B cell (primary cell): Measurements from ENCODE around the gene SLC23A3. TPM values are rescaled to one million over a fixed set of nuclear protein-coding genes. Genes with fewer than 3 reads are reported as not detected.

Source experiments
- ATAC-seq: fragments of 200-7000 bp; cut with Tn5 transposase; one replicate; pipeline ENCODE4 v1.10.0; 2021; ENCODE audit warnings: low read depth, mild to moderate bottlenecking, moderate number of reproducible peaks, moderate library complexity
- CTCF ChIA-PET: fragments of 350-600 bp; sonication (Branson Sonifier 250); formaldehyde crosslinking; loops from one replicate; lab custom pipeline; 2021; ENCODE audit warnings: antibody characterized with exemption, inconsistent platforms; lab: Charles Lee
- POLR2A ChIA-PET: fragments of 350-600 bp; sonication (Branson Sonifier 250); formaldehyde crosslinking; loops from one replicate; lab custom pipeline; 2021; ENCODE audit warnings: antibody characterized with exemption; lab: Charles Lee
- DNase-seq: peaks from one replicate; pipeline ENCODE4 v3.0.0; 2013
- H2AFZ ChIP-seq: 2 replicates; pipeline ENCODE4 v1.6.1; 2012; ENCODE audit warnings: mild to moderate bottlenecking, low read depth, low read length; ENCODE audit not compliant: insufficient read depth, poor library complexity, severe bottlenecking
- H3K27ac ChIP-seq, 2 donors: 1 replicate in 1 of 2; 2 replicates in 1 of 2; pipeline ENCODE4 v1.5.1; 2012 to 2013; ENCODE audit warnings: low read length in 2 of 2, mild to moderate bottlenecking in 2 of 2, moderate library complexity in 1 of 2
- H3K27me3 ChIP-seq, 4 experiments: fragments of 200-600 bp in 1 of 4; sonication (generic) in 1 of 4; replicated peaks in 1 of 4; 1 replicate in 2 of 4; 2 replicates in 2 of 4; pipeline versions ENCODE4 v1.6.1 to v1.7.0; 2013 to 2016; ENCODE audit warnings: low read length in 3 of 4, mild to moderate bottlenecking in 2 of 4, mixed read lengths in 1 of 4, moderate library complexity in 1 of 4; ENCODE audit not compliant: insufficient read depth in 4 of 4, control insufficient read depth in 3 of 4; ENCODE audit errors: control extremely low read depth in 1 of 4
- H3K36me3 ChIP-seq, 2 experiments: replicated peaks in 1 of 2; 1 replicate in 1 of 2; 2 replicates in 1 of 2; pipeline versions ENCODE4 v1.6.1 to v1.7.1; 2013; ENCODE audit warnings: low read length in 1 of 2; ENCODE audit not compliant: insufficient read depth in 2 of 2, control insufficient read depth in 1 of 2; ENCODE audit errors: control extremely low read depth in 1 of 2, extremely low read depth in 1 of 2
- H3K4me1 ChIP-seq, 2 donors: fragments of 200-600 bp in 1 of 2; sonication (generic) in 1 of 2; 1 replicate in 1 of 2; 2 replicates in 1 of 2; pipeline versions ENCODE4 v1.5.1 to v1.6.1; 2013 to 2017; ENCODE audit warnings: low read length in 2 of 2; ENCODE audit not compliant: control insufficient read depth in 2 of 2, insufficient read depth in 2 of 2
- H3K4me2 ChIP-seq: replicated peaks from 2 replicates; pipeline ENCODE3; 2012; ENCODE audit warnings: mild to moderate bottlenecking, low read depth, low read length; ENCODE audit not compliant: poor library complexity, severe bottlenecking
- H3K4me3 ChIP-seq, 5 experiments: fragments of 200-600 bp in 1 of 5; sonication (generic) in 1 of 5; 1 replicate in 3 of 5; 2 replicates in 2 of 5; pipeline versions ENCODE4 v1.5.1 to v1.7.0; 2011 to 2016; ENCODE audit warnings: low read length in 4 of 5, mild to moderate bottlenecking in 4 of 5, low read depth in 2 of 5, control low read depth in 1 of 5, moderate library complexity in 1 of 5; ENCODE audit not compliant: insufficient read depth in 1 of 5; ENCODE audit errors: control extremely low read depth in 1 of 5, extremely low read depth in 1 of 5
- H3K79me2 ChIP-seq: fragments of 200-600 bp; sonication (generic); one replicate; pipeline ENCODE4 v1.6.0; 2016; ENCODE audit warnings: low read length; ENCODE audit not compliant: control insufficient read depth, insufficient read depth
- H3K9ac ChIP-seq: fragments of 200-600 bp; sonication (generic); 2 replicates; pipeline ENCODE4 v1.6.1; 2017; ENCODE audit warnings: mild to moderate bottlenecking, low read length, moderate library complexity
- H3K9me3 ChIP-seq, 3 donors: one replicate each; pipeline versions ENCODE4 v1.6.1 to v1.7.1; 2013; ENCODE audit warnings: low read length in 2 of 3; ENCODE audit not compliant: control insufficient read depth in 2 of 3, insufficient read depth in 1 of 3; ENCODE audit errors: control extremely low read depth in 1 of 3
- H4K20me1 ChIP-seq: 2 replicates; pipeline ENCODE4 v1.6.0; 2012; ENCODE audit warnings: mild to moderate bottlenecking, low read length; ENCODE audit not compliant: insufficient read depth, control insufficient read depth, poor library complexity, severe bottlenecking
- H3K27ac Mint-ChIP-seq: one replicate; pipeline ENCODE4 v1.8.0; 2021; ENCODE audit warnings: mixed read lengths
- H3K27me3 Mint-ChIP-seq: one replicate; pipeline ENCODE4 v1.8.0; 2021; ENCODE audit warnings: mixed read lengths
- H3K4me1 Mint-ChIP-seq: one replicate; pipeline ENCODE4 v1.8.0; 2021; ENCODE audit warnings: mixed read lengths
- H3K4me3 Mint-ChIP-seq: one replicate; pipeline ENCODE4 v1.8.0; 2021; ENCODE audit warnings: mixed read lengths
- H3K9me3 Mint-ChIP-seq: one replicate; pipeline ENCODE4 v1.8.0; 2022; ENCODE audit warnings: mixed read lengths; ENCODE audit not compliant: insufficient read depth
- CTCF ChIP-seq: fragments of 200-600 bp; IDR thresholded peaks from one replicate; pipeline ENCODE4 v1.8.0; 2022; ENCODE audit warnings: antibody characterized with exemption, mild to moderate bottlenecking
- EZH2 ChIP-seq: IDR thresholded peaks from 2 replicates; pipeline ENCODE4 v1.6.1; 2012; ENCODE audit warnings: borderline replicate concordance, low read depth, mild to moderate bottlenecking, moderate library complexity, low read length; ENCODE audit not compliant: insufficient read depth, poor library complexity, severe bottlenecking
- WGBS: methylation state at CpG from one replicate; pipeline ENCODE4 v1.1.5; 2013; ENCODE audit warnings: missing lambda C conversion rate; ENCODE audit not compliant: insufficient coverage; 5-methylcytosine and 5-hydroxymethylcytosine counted together
- intact Hi-C: fragments of 100-400 bp; cut with micrococcal nuclease; formaldehyde crosslinking; loops from one replicate; pipeline ENCODE4 v1.10.0; 2022
- polyA plus RNA-seq: library from polyadenylated mRNA; depleted of rRNA; stranded (reverse); fragments of >200 nt; gene quantifications from 2 replicates; pipeline ENCODE4 v1.2.3, GENCODE V29; 2012
- total RNA-seq, 2 donors: library from RNA; stranded (reverse); fragments of 120-200 nt in 1 of 2; gene quantifications; 1 replicate in 1 of 2; 2 replicates in 1 of 2; pipeline versions ENCODE4 v1.2.3 to v1.2.4, GENCODE V29; 2013 to 2022

Gene SLC23A3
- total and polyA plus RNA-seq, 2 donors (not counting 1 experiment from before 2014, with no cell fraction given), result 2.4 to 15.2 TPM

DNA sequence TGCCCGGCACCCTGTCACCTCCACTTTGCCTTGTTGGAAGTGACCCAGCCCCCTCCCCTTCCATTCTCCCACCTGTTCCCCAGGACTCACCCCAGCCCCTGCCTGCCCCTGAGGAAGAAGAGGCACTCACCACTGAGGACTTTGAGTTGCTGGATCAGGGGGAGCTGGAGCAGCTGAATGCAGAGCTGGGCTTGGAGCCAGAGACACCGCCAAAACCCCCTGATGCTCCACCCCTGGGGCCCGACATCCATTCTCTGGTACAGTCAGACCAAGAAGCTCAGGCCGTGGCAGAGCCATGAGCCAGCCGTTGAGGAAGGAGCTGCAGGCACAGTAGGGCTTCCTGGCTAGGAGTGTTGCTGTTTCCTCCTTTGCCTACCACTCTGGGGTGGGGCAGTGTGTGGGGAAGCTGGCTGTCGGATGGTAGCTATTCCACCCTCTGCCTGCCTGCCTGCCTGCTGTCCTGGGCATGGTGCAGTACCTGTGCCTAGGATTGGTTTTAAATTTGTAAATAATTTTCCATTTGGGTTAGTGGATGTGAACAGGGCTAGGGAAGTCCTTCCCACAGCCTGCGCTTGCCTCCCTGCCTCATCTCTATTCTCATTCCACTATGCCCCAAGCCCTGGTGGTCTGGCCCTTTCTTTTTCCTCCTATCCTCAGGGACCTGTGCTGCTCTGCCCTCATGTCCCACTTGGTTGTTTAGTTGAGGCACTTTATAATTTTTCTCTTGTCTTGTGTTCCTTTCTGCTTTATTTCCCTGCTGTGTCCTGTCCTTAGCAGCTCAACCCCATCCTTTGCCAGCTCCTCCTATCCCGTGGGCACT lies 12.7 kb upstream of the SLC23A3 start:
- CTCF ChIA-PET, result interaction anchor here (1.4 to 1.6 kb wide), 2 partner anchors 11 kb away, joined by 3 to 6 read pairs; no protein-coding TSS in a partner anchor
- DNase-seq (no peak), ATAC-seq (no peak)
- no peak overlapping the region for H3K4me2 ChIP-seq
- no peak overlapping the region for H3K4me3 Mint-ChIP-seq
- H3K9me3 Mint-ChIP-seq, result no peaks in the 10 kb centered on the region
- peaks cover 37% of the 10 kb centered on the region for H4K20me1 ChIP-seq
- POLR2A ChIA-PET, result no interaction called here
- no peak overlapping the region for H2AFZ ChIP-seq
- H3K9ac ChIP-seq, result no peak overlapping the region
- no peaks in the 10 kb centered on the region for H3K27me3 ChIP-seq
- peaks cover 18 to 28% of the 10 kb centered on the region in 2 donors for H3K4me1 ChIP-seq
- H3K4me3 ChIP-seq, result no peak overlapping the region
- peaks cover 2 to 53% of the 10 kb centered on the region in 2 experiments for H3K36me3 ChIP-seq
- H3K27me3 Mint-ChIP-seq, result no peaks in the 10 kb centered on the region
- H3K79me2 ChIP-seq, result peaks cover 33% of the 10 kb centered on the region
- TF ChIP-seq CTCF, result no peak
- no peak for TF ChIP-seq EZH2
- intact Hi-C loops, result no loop called here
- H3K27ac ChIP-seq, result no peak overlapping the region
- WGBS, result 52% methylated on average over 6 of the region's 8 CpGs
- no peak overlapping the region for H3K27ac Mint-ChIP-seq
- H3K9me3 ChIP-seq, result no peaks in the 10 kb centered on the region
- H3K4me1 Mint-ChIP-seq, result peaks cover 31% of the 10 kb centered on the region

DNA sequence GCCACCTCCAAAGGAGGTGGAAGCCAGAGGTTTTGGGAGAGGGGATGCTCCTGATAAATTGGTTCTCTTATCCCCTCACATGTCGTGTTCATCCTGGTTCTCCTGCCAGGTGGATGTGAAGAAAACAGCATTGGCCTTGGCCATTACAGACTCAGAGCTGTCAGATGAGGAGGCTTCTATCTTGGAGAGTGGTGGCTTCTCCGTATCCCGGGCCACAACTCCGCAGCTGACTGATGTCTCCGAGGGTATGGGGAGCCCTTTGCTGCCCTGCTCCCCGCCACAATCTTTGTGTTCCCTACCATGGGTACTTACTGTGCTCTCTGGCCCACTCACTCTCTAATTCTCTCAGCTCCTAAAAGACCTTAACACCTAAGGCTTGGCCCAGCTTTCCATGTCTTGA lies 11.7 kb upstream of the SLC23A3 start:
- TF ChIP-seq CTCF (no peak), EZH2 (no peak)
- Mint-ChIP-seq H3K4me1 (peaks cover 25% of the 10 kb centered on the region), H3K4me3 (no peak overlapping the region), H3K9me3 (no peaks in the 10 kb centered on the region), H3K27ac (no peak overlapping the region), H3K27me3 (no peaks in the 10 kb centered on the region)
- H3K4me3 ChIP-seq, result no peak overlapping the region
- H3K9me3 ChIP-seq, result no peaks in the 10 kb centered on the region
- H3K9ac ChIP-seq, result no peak overlapping the region
- DNase-seq (no peak), ATAC-seq (no peak)
- no peaks in the 10 kb centered on the region for H3K27me3 ChIP-seq
- H3K4me2 ChIP-seq, result no peak overlapping the region
- H3K4me1 ChIP-seq, result peaks cover 12 to 25% of the 10 kb centered on the region in 2 donors
- CTCF ChIA-PET, result interaction anchor here (1.3 to 3.1 kb wide), 5 partner anchors 11 to 30 kb away, joined by 3 to 18 read pairs (median 4); partner anchors contain the start of gene SLC23A3
- peaks cover 33% of the 10 kb centered on the region for H3K79me2 ChIP-seq
- whole genome bisulfite sequencing, result 100% methylated on average over 5 of the region's 6 CpGs
- intact Hi-C loops, result no loop called here
- H4K20me1 ChIP-seq, result peaks cover 37% of the 10 kb centered on the region
- peaks cover 2 to 53% of the 10 kb centered on the region in 2 experiments for H3K36me3 ChIP-seq
- POLR2A ChIA-PET, result interaction anchor here (0.5 kb wide), 1 partner anchor 71 kb away, joined by 6 read pairs; the partner anchor contains the start of gene TUBA4B
- H2AFZ ChIP-seq, result no peak overlapping the region
- no peak overlapping the region for H3K27ac ChIP-seq
